ACC112 (cell line): ENCODE measurements around the gene OR2T4.

ENCODE experiments used
- H2AFZ ChIP-seq: fragments of 200-600 bp; sonication (generic); one replicate; pipeline ENCODE4 v1.6.0; 2017; ENCODE audit warnings: antibody characterized with exemption, low read length; ENCODE audit not compliant: unreplicated experiment
- H3K27ac ChIP-seq: fragments of 200-600 bp; sonication (generic); 2 replicates; pipeline ENCODE4 v1.5.1; 2014; ENCODE audit warnings: low read depth, mild to moderate bottlenecking, antibody characterized with exemption, low read length, moderate library complexity
- H3K27me3 ChIP-seq: fragments of 200-600 bp; sonication (generic); 2 replicates; pipeline ENCODE4 v1.6.1; 2014; ENCODE audit warnings: mild to moderate bottlenecking, antibody characterized with exemption, low read length, moderate library complexity, mixed read lengths; ENCODE audit not compliant: insufficient read depth
- H3K36me3 ChIP-seq: fragments of 200-600 bp; sonication (generic); 2 replicates; pipeline ENCODE4 v1.6.1; 2016; ENCODE audit warnings: mild to moderate bottlenecking, antibody characterized with exemption, low read length, moderate library complexity, mixed read lengths; ENCODE audit not compliant: insufficient read depth
- H3K4me1 ChIP-seq: fragments of 200-600 bp; sonication (generic); one replicate; pipeline ENCODE4 v1.6.1; 2016; ENCODE audit warnings: low read length, mixed read lengths; ENCODE audit not compliant: insufficient read depth, unreplicated experiment, control insufficient read depth
- H3K4me3 ChIP-seq: fragments of 200-600 bp; sonication (generic); 2 replicates; pipeline ENCODE4 v1.5.1; 2014; ENCODE audit warnings: mild to moderate bottlenecking, low read depth, low read length
- H3K79me2 ChIP-seq: fragments of 200-600 bp; sonication (generic); one replicate; pipeline ENCODE4 v1.6.0; 2016; ENCODE audit warnings: low read length; ENCODE audit not compliant: control insufficient read depth, unreplicated experiment, insufficient read depth

Gene OR2T4

GRCh38 chr1:248380854-248381253, 19.4 kb downstream of the OR2T4 start:
- H3K36me3 ChIP-seq: no peaks in the 10 kb centered on the region

GRCh38 chr1:248388426-248388825, 27.0 kb downstream of the OR2T4 start:
- no peaks in the 10 kb centered on the region for H3K4me1 ChIP-seq
- no peaks in the 10 kb centered on the region for H3K79me2 ChIP-seq
- no peak overlapping the region for H3K4me3 ChIP-seq
- H3K27ac ChIP-seq: no peak overlapping the region
- H3K36me3 ChIP-seq: no peaks in the 10 kb centered on the region
- no peak overlapping the region for H2AFZ ChIP-seq
- no peaks in the 10 kb centered on the region for H3K27me3 ChIP-seq

More at GRCh38 chr1:248380854-248381253, 19.4 kb downstream of the OR2T4 start:
- Histone ChIP-seq H3K4me1 (no peaks in the 10 kb centered on the region), H2AFZ (no peak overlapping the region), H3K27me3 (no peaks in the 10 kb centered on the region), H3K4me3 (no peak overlapping the region), H3K79me2 (no peaks in the 10 kb centered on the region), H3K27ac (no peak overlapping the region)

- H3K36me3 ChIP-seq: no peaks in the 10 kb centered on the region
- no peaks in the 10 kb centered on the region for H3K4me1 ChIP-seq
- H3K4me3 ChIP-seq: no peak overlapping the region
- H3K79me2 ChIP-seq: no peaks in the 10 kb centered on the region
- H2AFZ ChIP-seq: no peak overlapping the region
- no peak overlapping the region for H3K27ac ChIP-seq
- no peaks in the 10 kb centered on the region for H3K27me3 ChIP-seq
Measured at GRCh38 chr1:248393050-248393449, 31.6 kb downstream of the OR2T4 start.

- Histone ChIP-seq H3K27ac (no peak within 1 kb of the TSS), H2AFZ (no peak within 1 kb of the TSS), H3K27me3 (no peaks in the 10 kb centered on the region), H3K4me1 (no peaks in the 10 kb centered on the region), H3K79me2 (no peaks in the 10 kb centered on the region), H3K4me3 (no peak within 1 kb of the TSS), H3K36me3 (no peaks in the 10 kb centered on the region)
Measured at GRCh38 chr1:248402748-248403147, 41.3 kb downstream of the OR2T4 start, which contains the start of gene OR2T1. Gene OR2T1 (plus strand): TSS chr1:248403048. CDS start chr1:248406148, 3,100 bp downstream.

- H2AFZ ChIP-seq: no peak overlapping the region
- no peaks in the 10 kb centered on the region for H3K36me3 ChIP-seq
- no peak overlapping the region for H3K4me3 ChIP-seq
- no peak overlapping the region for H3K27ac ChIP-seq
- no peaks in the 10 kb centered on the region for H3K4me1 ChIP-seq
- no peaks in the 10 kb centered on the region for H3K79me2 ChIP-seq
- H3K27me3 ChIP-seq: no peaks in the 10 kb centered on the region
Measured at GRCh38 chr1:248404024-248404423, 42.6 kb downstream of the OR2T4 start.

- no peak overlapping the region for H2AFZ ChIP-seq
- H3K4me3 ChIP-seq: no peak overlapping the region
- H3K4me1 ChIP-seq: no peaks in the 10 kb centered on the region
- H3K27me3 ChIP-seq: no peaks in the 10 kb centered on the region
- no peaks in the 10 kb centered on the region for H3K36me3 ChIP-seq
- no peak overlapping the region for H3K27ac ChIP-seq
- H3K79me2 ChIP-seq: no peaks in the 10 kb centered on the region
Measured at GRCh38 chr1:248406721-248407692, 45.5 kb downstream of the OR2T4 start.
